CD8-positive, alpha-beta memory T cell (primary cell): Measurements from ENCODE around the gene ERBB2. TPM values are rescaled to one million over a fixed set of nuclear protein-coding genes. Genes with fewer than 3 reads are reported as not detected.
A peak's percentile ranks its signal among the peaks of the same experiment; 100 is the strongest.

Experiments
- CTCF ChIA-PET: fragments of 350-600 bp; sonication (Branson Sonifier 250); formaldehyde crosslinking; loops from one replicate; lab custom pipeline; 2021; ENCODE audit warnings: antibody characterized with exemption; lab: Charles Lee
- POLR2A ChIA-PET: fragments of 350-600 bp; sonication (Branson Sonifier 250); formaldehyde crosslinking; loops from one replicate; lab custom pipeline; 2021; ENCODE audit warnings: antibody characterized with exemption; lab: Charles Lee
- DNase-seq, 5 donors: peaks; one replicate each; pipeline versions ENCODE4 v3.0.0 to v3.0.0-alpha.2; 2020 to 2022; ENCODE audit warnings: mixed read lengths in 1 of 5
- H3K27ac ChIP-seq: one replicate; pipeline ENCODE4 v1.7.0; 2013; ENCODE audit warnings: low read depth, mild to moderate bottlenecking, low read length, moderate library complexity
- H3K27me3 ChIP-seq: 2 replicates; pipeline ENCODE4 v1.7.0; 2013; ENCODE audit warnings: low read length, mild to moderate bottlenecking; ENCODE audit not compliant: insufficient read depth, poor library complexity, severe bottlenecking
- H3K36me3 ChIP-seq: 2 replicates; pipeline ENCODE4 v1.7.0; 2013; ENCODE audit warnings: mild to moderate bottlenecking, low read length, moderate library complexity; ENCODE audit not compliant: insufficient read depth
- H3K4me1 ChIP-seq: 2 replicates; pipeline ENCODE4 v1.7.0; 2013; ENCODE audit warnings: mild to moderate bottlenecking, low read length, moderate library complexity; ENCODE audit not compliant: insufficient read depth
- H3K4me3 ChIP-seq: 2 replicates; pipeline ENCODE4 v1.7.0; 2013; ENCODE audit warnings: mild to moderate bottlenecking, low read length
- H3K9me3 ChIP-seq: 2 replicates; pipeline ENCODE4 v1.7.0; 2013; ENCODE audit warnings: mild to moderate bottlenecking, low read length
- H3K27ac Mint-ChIP-seq, 8 donors: one replicate each; pipeline ENCODE4 v1.8.0; 2020 to 2021; ENCODE audit warnings: mixed read lengths in 8 of 8, mild to moderate bottlenecking in 6 of 8, inconsistent platforms in 3 of 8, moderate library complexity in 3 of 8
- H3K27me3 Mint-ChIP-seq, 2 donors: one replicate each; pipeline ENCODE4 v1.8.0; 2020 to 2021; ENCODE audit warnings: mixed read lengths in 2 of 2, mild to moderate bottlenecking in 1 of 2, moderate library complexity in 1 of 2
- H3K36me3 Mint-ChIP-seq, 3 donors: one replicate each; pipeline ENCODE4 v1.8.0; 2020 to 2021; ENCODE audit warnings: mixed read lengths in 3 of 3, inconsistent platforms in 1 of 3, mild to moderate bottlenecking in 1 of 3
- H3K4me1 Mint-ChIP-seq, 3 donors: one replicate each; pipeline ENCODE4 v1.8.0; 2020 to 2021; ENCODE audit warnings: mixed read lengths in 3 of 3, inconsistent platforms in 1 of 3, mild to moderate bottlenecking in 1 of 3
- H3K4me3 Mint-ChIP-seq, 7 donors: one replicate each; pipeline ENCODE4 v1.8.0; 2020 to 2021; ENCODE audit warnings: mixed read lengths in 7 of 7, mild to moderate bottlenecking in 6 of 7, moderate library complexity in 4 of 7, inconsistent platforms in 2 of 7
- H3K9me3 Mint-ChIP-seq, 5 donors: one replicate each; pipeline ENCODE4 v1.8.0; 2020 to 2022; ENCODE audit warnings: mixed read lengths in 5 of 5, mild to moderate bottlenecking in 3 of 5, moderate library complexity in 2 of 5, inconsistent platforms in 1 of 5
- polyA plus RNA-seq: library from polyadenylated mRNA; unstranded; fragments of 300-500 nt; fragmentation: Illumina TruSeq; gene quantifications from one replicate; pipeline ENCODE4 v1.2.3, GENCODE V29; 2021
- total RNA-seq, 2 experiments: library from RNA; stranded (reverse); gene quantifications; one replicate each; pipeline ENCODE4 v1.2.3, GENCODE V29; 2021

Gene ERBB2
- total and polyA plus RNA-seq, 3 experiments from 2014 or later: 2.4 to 3.9 (median 3.6) TPM

GRCh38 chr17:39751016-39751543, 51.2 kb downstream of the ERBB2 start:
- no peak overlapping the region for H3K4me3 ChIP-seq
- Mint-ChIP-seq H3K27me3 (peaks cover 0 to 4% of the 10 kb centered on the region in 2 donors), H3K9me3 (no peaks in the 10 kb centered on the region), H3K4me1 (peaks cover 25 to 29% (median 27%) of the 10 kb centered on the region in 3 donors), H3K36me3 (no peaks in the 10 kb centered on the region), H3K27ac (peak overlapping the region in 1 of 8 donors; percentile 54), H3K4me3 (peak overlapping the region in 2 of 7 donors; percentile 20 to 40)
- no peaks in the 10 kb centered on the region for H3K27me3 ChIP-seq
- peaks cover 25% of the 10 kb centered on the region for H3K4me1 ChIP-seq
- DNase-seq: peak in 1 of 5 donors; percentile 19
- POLR2A ChIA-PET: no interaction called here
- no peaks in the 10 kb centered on the region for H3K36me3 ChIP-seq
- CTCF ChIA-PET: interaction anchor here (1.0 kb wide), 1 partner anchor 20 kb away, joined by 4 read pairs; the partner anchor contains the start of gene MIEN1
- H3K9me3 ChIP-seq: no peaks in the 10 kb centered on the region
- H3K27ac ChIP-seq: no peak overlapping the region

GRCh38 chr17:39751637-39752036, 51.8 kb downstream of the ERBB2 start:
- Mint-ChIP-seq H3K27ac (peak overlapping the region in 2 of 8 donors; percentile 74 to 93), H3K4me3 (no peak overlapping the region), H3K36me3 (no peaks in the 10 kb centered on the region), H3K4me1 (peaks cover 30 to 35% (median 33%) of the 10 kb centered on the region in 3 donors), H3K9me3 (no peaks in the 10 kb centered on the region), H3K27me3 (peaks cover 0 to 4% of the 10 kb centered on the region in 2 donors)
- H3K36me3 ChIP-seq: no peaks in the 10 kb centered on the region
- H3K27me3 ChIP-seq: no peaks in the 10 kb centered on the region
- ChIA-PET POLR2A (interaction anchor here (0.6 kb wide), 1 partner anchor 85 kb away, joined by 3 read pairs; no protein-coding TSS in a partner anchor), CTCF (interaction anchor here (1.0 to 5.4 kb wide), 4 partner anchors 21 to 229 kb away, joined by 4 to 53 read pairs (median 17); partner anchors contain the start of genes MIEN1 and PSMD3)
- no peak overlapping the region for H3K4me3 ChIP-seq
- DNase-seq: peak in 1 of 5 donors; percentile 44
- no peaks in the 10 kb centered on the region for H3K9me3 ChIP-seq
- no peak overlapping the region for H3K27ac ChIP-seq
- H3K4me1 ChIP-seq: peaks cover 31% of the 10 kb centered on the region

- Histone ChIP-seq H3K4me3 (no peak overlapping the region), H3K4me1 (peaks cover 38% of the 10 kb centered on the region), H3K9me3 (no peaks in the 10 kb centered on the region), H3K27ac (no peak overlapping the region), H3K36me3 (no peaks in the 10 kb centered on the region), H3K27me3 (no peaks in the 10 kb centered on the region)
- Mint-ChIP-seq H3K27me3 (peaks cover 0 to 4% of the 10 kb centered on the region in 2 donors), H3K36me3 (no peaks in the 10 kb centered on the region), H3K27ac (peak overlapping the region; percentile 56 to 97 (median 93)), H3K4me3 (peak overlapping the region in 6 of 7 donors; percentile 67 to 86 (median 78)), H3K9me3 (no peaks in the 10 kb centered on the region), H3K4me1 (peaks cover 38 to 42% (median 40%) of the 10 kb centered on the region in 3 donors)
- ChIA-PET POLR2A (interaction anchor here (0.6 to 1.2 kb wide), 3 partner anchors 85 to 228 kb away, joined by 3 to 4 read pairs (median 3); partner anchors contain the start of gene PSMD3), CTCF (interaction anchor here (0.7 to 5.4 kb wide), 10 partner anchors 12 to 555 kb away, joined by 3 to 53 read pairs (median 5); partner anchors contain the start of genes IKZF3, MIEN1, PNMT and PSMD3)
- peak in 1 of 5 donors; percentile 47 for DNase-seq
Measured at GRCh38 chr17:39752241-39752881, 52.5 kb downstream of the ERBB2 start.

- peak in 2 of 5 donors; percentile 65 to 71 for DNase-seq
- Histone ChIP-seq H3K27me3 (no peaks in the 10 kb centered on the region), H3K4me1 (peaks cover 51% of the 10 kb centered on the region), H3K27ac (peak overlapping the region; percentile 90), H3K9me3 (no peaks in the 10 kb centered on the region), H3K36me3 (no peaks in the 10 kb centered on the region), H3K4me3 (peak overlapping the region; percentile 66)
- POLR2A ChIA-PET: interaction anchor here (1.1 to 2.9 kb wide), 4 partner anchors 24 to 227 kb away, joined by 3 to 14 read pairs (median 8); partner anchors contain the start of genes MIEN1 and PSMD3
- Mint-ChIP-seq H3K27ac (peak overlapping the region; percentile 89 to 97 (median 95)), H3K9me3 (no peaks in the 10 kb centered on the region), H3K4me1 (peaks cover 50 to 55% (median 53%) of the 10 kb centered on the region in 3 donors), H3K4me3 (peak overlapping the region; percentile 76 to 92 (median 79)), H3K36me3 (peaks cover 0 to 2% (median 0%) of the 10 kb centered on the region in 3 donors), H3K27me3 (peaks cover 0 to 4% of the 10 kb centered on the region in 2 donors)
- CTCF ChIA-PET: interaction anchor here (0.9 to 5.4 kb wide), 17 partner anchors 10 to 553 kb away, joined by 3 to 53 read pairs (median 6); partner anchors contain the start of genes IKZF3, MIEN1, ORMDL3 and PNMT
Measured at GRCh38 chr17:39753514-39754160, 53.8 kb downstream of the ERBB2 start.

- peak; percentile 94 to 99 (median 98) for DNase-seq
- H3K4me3 ChIP-seq: peak overlapping the region; percentile 81
- H3K4me3 Mint-ChIP-seq: peak overlapping the region; percentile 75 to 92 (median 82)
- no peaks in the 10 kb centered on the region for H3K9me3 ChIP-seq
- peaks cover 57 to 62% (median 60%) of the 10 kb centered on the region in 3 donors for H3K4me1 Mint-ChIP-seq
- POLR2A ChIA-PET: interaction anchor here (0.7 to 2.9 kb wide), 10 partner anchors 15 to 226 kb away, joined by 3 to 21 read pairs (median 5); partner anchors contain the start of genes IKZF3, MIEN1 and PSMD3
- no peaks in the 10 kb centered on the region for H3K36me3 ChIP-seq
- peaks cover 58% of the 10 kb centered on the region for H3K4me1 ChIP-seq
- H3K9me3 Mint-ChIP-seq: no peaks in the 10 kb centered on the region
- peak overlapping the region; percentile 95 to 99 (median 97) for H3K27ac Mint-ChIP-seq
- H3K27me3 ChIP-seq: no peaks in the 10 kb centered on the region
- CTCF ChIA-PET: interaction anchor here (0.9 to 5.4 kb wide), 20 partner anchors 16 to 226 kb away, joined by 3 to 53 read pairs (median 6); partner anchors contain the start of genes IKZF3, MIEN1, ORMDL3 and PSMD3
- peaks cover 0 to 7% (median 0%) of the 10 kb centered on the region in 3 donors for H3K36me3 Mint-ChIP-seq
- H3K27me3 Mint-ChIP-seq: peaks cover 0 to 4% of the 10 kb centered on the region in 2 donors
- H3K27ac ChIP-seq: peak overlapping the region; percentile 90
Measured at GRCh38 chr17:39754161-39754957, 54.5 kb downstream of the ERBB2 start.

GRCh38 chr17:39754958-39755553, 55.2 kb downstream of the ERBB2 start:
- peaks cover 64% of the 10 kb centered on the region for H3K4me1 ChIP-seq
- CTCF ChIA-PET: interaction anchor here (0.9 to 5.4 kb wide), 17 partner anchors 15 to 225 kb away, joined by 3 to 53 read pairs (median 6); partner anchors contain the start of genes IKZF3, MIEN1, ORMDL3 and PSMD3
- POLR2A ChIA-PET: interaction anchor here (0.6 to 2.9 kb wide), 16 partner anchors 15 to 225 kb away, joined by 3 to 21 read pairs (median 4); partner anchors contain the start of genes IKZF3, MIEN1 and PSMD3
- peak overlapping the region; percentile 90 for H3K27ac ChIP-seq
- Mint-ChIP-seq H3K9me3 (no peaks in the 10 kb centered on the region), H3K27me3 (peaks cover 0 to 4% of the 10 kb centered on the region in 2 donors), H3K36me3 (peaks cover 0 to 13% (median 2%) of the 10 kb centered on the region in 3 donors), H3K4me1 (peaks cover 62 to 69% (median 66%) of the 10 kb centered on the region in 3 donors), H3K4me3 (peak overlapping the region; percentile 73 to 86 (median 82)), H3K27ac (peak overlapping the region; percentile 95 to 99 (median 97))
- no peaks in the 10 kb centered on the region for H3K9me3 ChIP-seq
- no peaks in the 10 kb centered on the region for H3K27me3 ChIP-seq
- H3K36me3 ChIP-seq: no peaks in the 10 kb centered on the region
- DNase-seq: no peak
- H3K4me3 ChIP-seq: peak overlapping the region; percentile 81
